Caco-2 (cell line): ENCODE data around the gene TMPRSS7. TPM values are rescaled to one million over a fixed set of nuclear protein-coding genes. Genes with fewer than 3 reads are reported as not detected.

ENCODE experiments used
- BruUV-seq: library from RNA; stranded (reverse); fragments of 400-500 nt; replicated peaks from 2 replicates; lab custom pipeline; 2021; lab: Mats Ljungman, UMichigan
- CTCF ChIA-PET: fragments of 300-600 bp; sonication (Branson Sonifier 250); formaldehyde crosslinking; loops from one replicate; lab custom pipeline; 2022; ENCODE audit warnings: antibody characterized with exemption; lab: Charles Lee
- POLR2A ChIA-PET: fragments of 300-600 bp; sonication (Branson Sonifier 250); formaldehyde crosslinking; loops from one replicate; lab custom pipeline; 2022; ENCODE audit warnings: antibody characterized with exemption; lab: Charles Lee
- DNase-seq, 2 experiments: peaks; one replicate each; pipeline versions ENCODE4 v3.0.0 to v3.0.0-alpha.2; 2020 to 2022
- H3K27me3 ChIP-seq: replicated peaks from 2 replicates; pipeline ENCODE4 v1.6.0; 2011; ENCODE audit warnings: low read length; ENCODE audit not compliant: control insufficient read depth, insufficient read depth
- H3K36me3 ChIP-seq: 2 replicates; pipeline ENCODE4 v1.5.1; 2011; ENCODE audit warnings: low read length; ENCODE audit not compliant: control insufficient read depth, insufficient read depth
- H3K4me1 ChIP-seq: fragments of 250-450 bp; sonication (Bioruptor Pico); 2 replicates; pipeline ENCODE4 v1.5.1; 2020; ENCODE audit warnings: mild to moderate bottlenecking
- H3K4me3 ChIP-seq: 2 replicates; pipeline ENCODE4 v1.5.1; 2011; ENCODE audit warnings: low read depth, mild to moderate bottlenecking, control low read depth, low read length
- H3K9me3 ChIP-seq: fragments of 250-450 bp; sonication (Bioruptor Pico); 2 replicates; pipeline ENCODE4 v1.5.1; 2020; ENCODE audit warnings: mild to moderate bottlenecking, moderate library complexity
- H3K27ac Mint-ChIP-seq: one replicate; pipeline ENCODE4 v1.8.0; 2022; ENCODE audit warnings: mixed read lengths; ENCODE audit not compliant: unreplicated experiment
- H3K27me3 Mint-ChIP-seq: one replicate; pipeline ENCODE4 v1.8.0; 2022; ENCODE audit warnings: mixed read lengths; ENCODE audit not compliant: insufficient read depth, unreplicated experiment
- H3K36me3 Mint-ChIP-seq: one replicate; pipeline ENCODE4 v1.8.0; 2022; ENCODE audit warnings: mild to moderate bottlenecking, mixed read lengths; ENCODE audit not compliant: insufficient read depth, unreplicated experiment
- H3K4me1 Mint-ChIP-seq: one replicate; pipeline ENCODE4 v1.8.0; 2022; ENCODE audit warnings: low read depth, mixed read lengths; ENCODE audit not compliant: unreplicated experiment
- H3K4me3 Mint-ChIP-seq: one replicate; pipeline ENCODE4 v1.8.0; 2022; ENCODE audit warnings: mild to moderate bottlenecking, moderate library complexity, mixed read lengths; ENCODE audit not compliant: unreplicated experiment
- H3K9me3 Mint-ChIP-seq: one replicate; pipeline ENCODE4 v1.8.0; 2022; ENCODE audit warnings: mixed read lengths; ENCODE audit not compliant: unreplicated experiment
- intact Hi-C: fragments of 100-400 bp; cut with micrococcal nuclease; formaldehyde crosslinking; loops from one replicate; pipeline ENCODE4 v1.10.0; 2022; ENCODE audit not compliant: unreplicated experiment
- total RNA-seq: library from RNA; stranded (reverse); gene quantifications from 2 replicates; pipeline ENCODE4 v1.2.3, GENCODE V29; 2022
- TF ChIP-seq, protein P1 (sequence below), 2 experiments: fragments of 200-600 bp in 1 of 2; IDR thresholded peaks; 1 replicate in 1 of 2; 2 replicates in 1 of 2; pipeline versions ENCODE4 v1.5.1 to v1.8.0; 2011 to 2022; ENCODE audit warnings: antibody characterized with exemption in 1 of 2, control low read depth in 1 of 2, inconsistent platforms in 1 of 2, low read depth in 1 of 2, low read length in 1 of 2, mild to moderate bottlenecking in 1 of 2, moderate library complexity in 1 of 2; ENCODE audit not compliant: insufficient read depth in 1 of 2, severe bottlenecking in 1 of 2, unreplicated experiment in 1 of 2

Gene TMPRSS7
- total RNA-seq, 1 experiment from 2014 or later = 0.36 TPM

DNA sequence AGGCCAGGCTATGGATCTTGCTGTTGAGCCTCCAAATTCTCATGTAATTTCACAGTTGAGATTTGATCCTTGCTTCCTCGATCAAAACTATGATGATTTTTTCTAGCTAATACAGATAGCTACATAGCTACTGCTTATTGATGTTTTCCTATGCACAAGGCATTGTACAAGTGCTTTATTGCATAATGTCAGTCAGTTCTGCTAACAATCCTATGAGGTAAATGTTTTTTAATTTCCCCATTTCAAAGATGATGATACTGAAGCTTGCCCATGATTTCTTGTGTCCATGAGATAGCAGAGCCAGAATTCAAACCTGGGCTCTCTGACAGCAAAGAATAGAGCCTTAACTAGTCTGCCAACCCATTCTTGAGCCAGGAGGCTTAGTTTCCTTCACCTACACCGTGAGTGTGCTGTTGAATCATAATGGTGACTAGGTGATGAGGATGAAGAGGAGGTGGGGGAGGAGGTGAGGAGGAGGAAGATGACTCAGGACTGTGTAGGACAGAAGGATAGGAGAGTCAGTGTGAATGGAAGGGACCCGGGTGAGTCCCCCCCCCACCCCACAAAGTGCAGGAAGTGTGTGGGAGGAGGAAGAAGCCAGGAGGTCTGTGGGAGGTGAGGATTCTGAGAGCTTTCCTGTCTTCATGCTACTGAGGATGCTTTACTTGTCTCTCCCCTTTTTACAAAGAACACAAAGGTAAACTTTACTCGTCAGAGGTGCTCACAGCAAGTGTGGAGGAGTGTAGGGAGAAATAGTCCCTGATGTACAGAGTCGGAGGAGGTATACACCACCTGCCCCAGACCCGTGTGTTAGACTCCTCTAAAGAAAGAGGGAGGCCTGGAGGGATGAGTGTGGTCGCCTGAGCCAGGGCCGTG lies 32.2 kb upstream of the TMPRSS7 start:
- intact Hi-C loops = no loop called here
- Histone ChIP-seq H3K4me3 (no peak overlapping the region), H3K36me3 (no peaks in the 10 kb centered on the region), H3K9me3 (no peaks in the 10 kb centered on the region), H3K4me1 (peaks cover 9% of the 10 kb centered on the region), H3K27me3 (no peaks in the 10 kb centered on the region)
- CTCF ChIA-PET = interaction anchor here (0.6 to 2.9 kb wide), 2 partner anchors 11 to 42 kb away, joined by 4 to 16 read pairs; no protein-coding TSS in a partner anchor
- H3K9me3 Mint-ChIP-seq = no peaks in the 10 kb centered on the region
- no TSS peak for BruUV-seq
- H3K4me3 Mint-ChIP-seq = no peak overlapping the region
- no peak for DNase-seq
- peaks cover 31% of the 10 kb centered on the region for H3K4me1 Mint-ChIP-seq
- POLR2A ChIA-PET = no interaction called here
- H3K36me3 Mint-ChIP-seq = peaks cover 5% of the 10 kb centered on the region
- no peaks in the 10 kb centered on the region for H3K27me3 Mint-ChIP-seq
- no peak overlapping the region for H3K27ac Mint-ChIP-seq
- TF ChIP-seq, protein P1, sequence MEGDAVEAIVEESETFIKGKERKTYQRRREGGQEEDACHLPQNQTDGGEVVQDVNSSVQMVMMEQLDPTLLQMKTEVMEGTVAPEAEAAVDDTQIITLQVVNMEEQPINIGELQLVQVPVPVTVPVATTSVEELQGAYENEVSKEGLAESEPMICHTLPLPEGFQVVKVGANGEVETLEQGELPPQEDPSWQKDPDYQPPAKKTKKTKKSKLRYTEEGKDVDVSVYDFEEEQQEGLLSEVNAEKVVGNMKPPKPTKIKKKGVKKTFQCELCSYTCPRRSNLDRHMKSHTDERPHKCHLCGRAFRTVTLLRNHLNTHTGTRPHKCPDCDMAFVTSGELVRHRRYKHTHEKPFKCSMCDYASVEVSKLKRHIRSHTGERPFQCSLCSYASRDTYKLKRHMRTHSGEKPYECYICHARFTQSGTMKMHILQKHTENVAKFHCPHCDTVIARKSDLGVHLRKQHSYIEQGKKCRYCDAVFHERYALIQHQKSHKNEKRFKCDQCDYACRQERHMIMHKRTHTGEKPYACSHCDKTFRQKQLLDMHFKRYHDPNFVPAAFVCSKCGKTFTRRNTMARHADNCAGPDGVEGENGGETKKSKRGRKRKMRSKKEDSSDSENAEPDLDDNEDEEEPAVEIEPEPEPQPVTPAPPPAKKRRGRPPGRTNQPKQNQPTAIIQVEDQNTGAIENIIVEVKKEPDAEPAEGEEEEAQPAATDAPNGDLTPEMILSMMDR (IDR thresholded peaks at IDR 0.05; ENCODE audit: insufficient read depth in 1 of 2, low read depth in 1 of 2, low read length in 1 of 2, severe bottlenecking in 1 of 2, unreplicated experiment in 1 of 2) = no peak

DNA sequence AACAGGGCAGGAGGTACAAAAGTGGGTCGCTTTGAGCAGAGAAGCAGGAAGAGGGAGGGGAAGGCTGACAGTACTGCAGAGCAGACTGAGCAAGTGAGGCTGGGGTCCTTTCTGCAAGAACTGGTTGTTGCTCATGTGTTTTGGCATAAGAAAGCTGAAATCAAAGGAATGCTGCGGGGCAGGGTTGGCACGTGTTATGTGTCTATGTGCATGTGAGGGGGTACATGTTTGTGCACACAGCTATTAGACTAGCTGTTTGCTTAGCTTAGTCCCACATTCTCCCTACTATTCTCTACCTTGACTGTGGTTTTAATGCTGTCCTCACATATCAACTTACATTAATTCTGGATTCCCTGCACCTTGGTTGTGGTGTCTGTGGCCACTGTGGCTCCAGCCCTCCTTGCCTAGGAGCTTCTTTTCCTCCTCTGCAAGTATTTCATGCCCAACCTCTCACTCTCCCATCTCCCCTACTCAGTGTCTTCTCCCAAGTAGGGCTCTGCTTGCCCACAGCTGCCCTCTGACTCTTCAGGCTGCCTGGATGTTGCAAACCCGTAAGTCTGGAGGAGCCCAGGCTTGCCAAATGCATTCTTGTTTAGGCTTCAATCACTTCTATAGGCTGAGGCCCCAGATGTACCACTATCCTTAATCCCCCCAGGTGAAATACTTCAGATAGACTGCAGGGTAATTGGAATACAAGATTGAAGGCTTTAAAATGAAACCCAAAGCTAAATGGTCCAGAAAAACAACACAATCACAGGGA lies 31.0 kb upstream of the TMPRSS7 start:
- no TSS peak for BruUV-seq
- ChIA-PET CTCF (interaction anchor here (1.6 to 2.9 kb wide), 2 partner anchors 10 kb away, joined by 8 to 16 read pairs; no protein-coding TSS in a partner anchor), POLR2A (no interaction called here)
- H3K9me3 Mint-ChIP-seq = no peaks in the 10 kb centered on the region
- intact Hi-C loops = no loop called here
- H3K4me3 Mint-ChIP-seq = no peak overlapping the region
- H3K4me1 Mint-ChIP-seq = peaks cover 31% of the 10 kb centered on the region
- H3K27ac Mint-ChIP-seq = no peak overlapping the region
- TF ChIP-seq, protein P1 (IDR thresholded peaks at IDR 0.05; ENCODE audit: insufficient read depth in 1 of 2, low read depth in 1 of 2, low read length in 1 of 2, severe bottlenecking in 1 of 2, unreplicated experiment in 1 of 2) = no peak
- peaks cover 5% of the 10 kb centered on the region for H3K36me3 Mint-ChIP-seq
- no peaks in the 10 kb centered on the region for H3K27me3 Mint-ChIP-seq
- H3K4me1 ChIP-seq = peaks cover 11% of the 10 kb centered on the region
- no peaks in the 10 kb centered on the region for H3K9me3 ChIP-seq
- no peak overlapping the region for H3K4me3 ChIP-seq
- no peaks in the 10 kb centered on the region for H3K27me3 ChIP-seq
- no peaks in the 10 kb centered on the region for H3K36me3 ChIP-seq
- DNase-seq = no peak

GRCh38 chr3:112004187-112004586 lies 30.3 kb upstream of the TMPRSS7 start:
- Histone ChIP-seq H3K9me3 (no peaks in the 10 kb centered on the region), H3K27me3 (no peaks in the 10 kb centered on the region), H3K36me3 (no peaks in the 10 kb centered on the region), H3K4me1 (peaks cover 15% of the 10 kb centered on the region), H3K4me3 (no peak overlapping the region)
- ChIA-PET POLR2A (no interaction called here), CTCF (interaction anchor here (1.6 kb wide), 1 partner anchor 9 kb away, joined by 8 read pairs; no protein-coding TSS in a partner anchor)
- Mint-ChIP-seq H3K4me3 (no peak overlapping the region), H3K9me3 (no peaks in the 10 kb centered on the region), H3K27me3 (no peaks in the 10 kb centered on the region), H3K27ac (no peak overlapping the region), H3K4me1 (peaks cover 31% of the 10 kb centered on the region), H3K36me3 (peaks cover 5% of the 10 kb centered on the region)
- DNase-seq = no peak
- BruUV-seq = no TSS peak
- intact Hi-C loops = no loop called here
- TF ChIP-seq, protein P1 (IDR thresholded peaks at IDR 0.05; ENCODE audit: insufficient read depth in 1 of 2, low read depth in 1 of 2, low read length in 1 of 2, severe bottlenecking in 1 of 2, unreplicated experiment in 1 of 2) = no peak
